COLO829 (cell line): ENCODE data around the gene HUS1B.

Experiments
- DNase-seq: peaks from one replicate; pipeline ENCODE4 v3.0.0; 2012; ENCODE audit warnings: low spot score

The HUS1B gene

GRCh38 chr6:621931-622330 lies 35.0 kb downstream of the HUS1B start:
- DNase-seq, result no peak

- DNase-seq, result no peak
Observed at GRCh38 chr6:620950-621349, 36.0 kb downstream of the HUS1B start.

GRCh38 chr6:620166-620565 lies 36.7 kb downstream of the HUS1B start:
- no peak for DNase-seq

GRCh38 chr6:617456-618100 lies 39.3 kb downstream of the HUS1B start:
- DNase-seq, result no peak

- no peak for DNase-seq
Observed at GRCh38 chr6:613981-614380, 42.9 kb downstream of the HUS1B start.

- DNase-seq, result no peak
Observed at GRCh38 chr6:611928-612327, 45.0 kb downstream of the HUS1B start.

- DNase-seq, result no peak
Observed at GRCh38 chr6:610882-611281, 46.0 kb downstream of the HUS1B start.

GRCh38 chr6:609905-610304 lies 47.0 kb downstream of the HUS1B start:
- DNase-seq, result no peak

- DNase-seq, result no peak
Observed at GRCh38 chr6:606829-607379, 50.0 kb downstream of the HUS1B start.
